ENCODE data around the gene ITPK1. TPM values are rescaled to one million over a fixed set of nuclear protein-coding genes. Genes with fewer than 3 reads are reported as not detected.

Gene ITPK1
- total RNA-seq, 1 donor = 25.0 TPM

DNA sequence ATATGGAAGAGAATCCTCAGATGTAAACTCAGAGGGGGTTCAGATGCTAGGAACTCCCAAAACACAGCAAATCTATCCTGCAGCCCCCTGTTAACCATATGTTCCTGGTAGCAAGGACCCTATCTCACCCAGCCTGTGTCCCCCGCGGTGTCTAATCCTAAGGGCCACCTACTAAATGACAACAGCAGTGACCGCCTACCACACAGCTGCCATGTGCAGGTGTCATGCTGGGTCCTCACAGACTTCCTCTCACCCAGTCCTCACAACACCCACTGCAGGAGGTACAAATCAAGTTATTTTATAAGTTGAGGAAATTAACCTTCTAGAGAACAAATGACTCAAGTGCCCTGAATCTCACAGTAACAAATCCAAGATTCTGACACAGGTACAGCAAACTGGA is 73.9 kb downstream of the ITPK1 start:
- Histone ChIP-seq H3K4me1 (ENCODE audit: insufficient read depth, low read length) (peaks cover 35% of the 10 kb centered on the region), H2AFZ (ENCODE audit: low read length) (no peak overlapping the region), H3K9me3 (ENCODE audit: low read depth, low read length) (no peaks in the 10 kb centered on the region), H3K27ac (ENCODE audit: low read depth, low read length) (no peak overlapping the region), H4K20me1 (ENCODE audit: insufficient read depth, low read length) (peaks cover 9% of the 10 kb centered on the region), H3K4me2 (ENCODE audit: insufficient read depth, low read length) (no peak overlapping the region), H3K27me3 (ENCODE audit: insufficient read depth, low read length) (no peaks in the 10 kb centered on the region), H3K79me2 (ENCODE audit: insufficient read depth, low read length) (no peaks in the 10 kb centered on the region), H3K4me3 (ENCODE audit: insufficient read depth, low read length) (no peak overlapping the region), H3K36me3 (ENCODE audit: insufficient read depth, low read length) (no peaks in the 10 kb centered on the region)
- peak; percentile 26 for DNase-seq (ENCODE audit: insufficient read length, low spot score, missing footprints)
- TF ChIP-seq CTCF (IDR thresholded peaks at IDR 0.05; ENCODE audit: extremely low read depth, low read depth, low read length) = no peak

DNA sequence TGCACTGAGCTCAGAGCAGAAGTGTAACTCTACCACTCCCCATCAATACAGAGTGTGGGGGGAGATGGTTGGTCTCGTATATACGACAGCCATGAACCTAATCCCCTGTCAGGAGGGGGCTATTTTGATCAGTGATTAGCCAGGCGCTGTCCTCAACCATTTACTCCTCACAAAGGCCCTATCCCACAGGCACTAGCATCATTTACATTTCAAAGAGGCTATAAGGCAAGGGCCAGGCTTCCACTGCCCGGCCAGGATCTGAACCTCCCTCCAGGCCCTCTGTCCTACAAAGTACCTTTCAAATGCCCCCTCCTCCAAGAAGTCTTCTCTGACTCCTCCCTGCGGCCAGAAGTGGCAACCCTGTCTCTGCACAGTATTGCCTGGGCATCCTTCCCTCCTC is 74.7 kb downstream of the ITPK1 start:
- H3K4me1 ChIP-seq (ENCODE audit: insufficient read depth, low read length) = peaks cover 36% of the 10 kb centered on the region
- H4K20me1 ChIP-seq (ENCODE audit: insufficient read depth, low read length) = peaks cover 7% of the 10 kb centered on the region
- no peaks in the 10 kb centered on the region for H3K36me3 ChIP-seq (ENCODE audit: insufficient read depth, low read length)
- H3K27ac ChIP-seq (ENCODE audit: low read depth, low read length) = no peak overlapping the region
- H3K27me3 ChIP-seq (ENCODE audit: insufficient read depth, low read length) = no peaks in the 10 kb centered on the region
- no peaks in the 10 kb centered on the region for H3K9me3 ChIP-seq (ENCODE audit: low read depth, low read length)
- H2AFZ ChIP-seq (ENCODE audit: low read length) = no peak overlapping the region
- H3K4me3 ChIP-seq (ENCODE audit: insufficient read depth, low read length) = no peak overlapping the region
- no peak for TF ChIP-seq CTCF (IDR thresholded peaks at IDR 0.05; ENCODE audit: extremely low read depth, low read depth, low read length)
- DNase-seq (ENCODE audit: insufficient read length, low spot score, missing footprints) = peak; percentile 26
- H3K4me2 ChIP-seq (ENCODE audit: insufficient read depth, low read length) = no peak overlapping the region
- H3K79me2 ChIP-seq (ENCODE audit: insufficient read depth, low read length) = no peaks in the 10 kb centered on the region

DNA sequence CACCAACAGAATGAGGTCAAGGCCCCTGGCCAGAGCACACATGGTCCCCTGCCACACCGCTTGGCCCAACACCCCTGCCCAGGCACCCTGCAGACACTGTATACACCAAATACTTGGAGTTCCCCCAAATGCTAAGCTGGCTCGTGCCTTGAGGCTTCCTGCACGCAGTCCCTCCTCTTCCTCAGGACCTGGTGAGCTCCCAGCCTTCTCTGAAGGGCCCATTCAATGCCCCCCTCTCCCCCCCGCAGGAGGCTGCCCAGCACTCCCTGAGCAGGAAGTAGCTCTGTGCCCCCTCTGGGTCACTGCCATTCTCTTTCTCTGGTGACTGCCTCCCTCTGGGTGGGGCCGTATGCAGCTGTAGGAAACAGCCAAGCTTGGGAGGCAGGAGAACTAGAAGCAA is 75.3 kb downstream of the ITPK1 start:
- no peak overlapping the region for H3K4me3 ChIP-seq (ENCODE audit: insufficient read depth, low read length)
- no peak overlapping the region for H3K27ac ChIP-seq (ENCODE audit: low read depth, low read length)
- H3K79me2 ChIP-seq (ENCODE audit: insufficient read depth, low read length) = no peaks in the 10 kb centered on the region
- no peaks in the 10 kb centered on the region for H3K27me3 ChIP-seq (ENCODE audit: insufficient read depth, low read length)
- H3K36me3 ChIP-seq (ENCODE audit: insufficient read depth, low read length) = no peaks in the 10 kb centered on the region
- peaks cover 4% of the 10 kb centered on the region for H4K20me1 ChIP-seq (ENCODE audit: insufficient read depth, low read length)
- H3K4me1 ChIP-seq (ENCODE audit: insufficient read depth, low read length) = peaks cover 31% of the 10 kb centered on the region
- peak; percentile 71 for DNase-seq (ENCODE audit: insufficient read length, low spot score, missing footprints)
- no peak for TF ChIP-seq CTCF (IDR thresholded peaks at IDR 0.05; ENCODE audit: extremely low read depth, low read depth, low read length)
- H2AFZ ChIP-seq (ENCODE audit: low read length) = no peak overlapping the region
- no peak overlapping the region for H3K4me2 ChIP-seq (ENCODE audit: insufficient read depth, low read length)
- no peaks in the 10 kb centered on the region for H3K9me3 ChIP-seq (ENCODE audit: low read depth, low read length)

DNA sequence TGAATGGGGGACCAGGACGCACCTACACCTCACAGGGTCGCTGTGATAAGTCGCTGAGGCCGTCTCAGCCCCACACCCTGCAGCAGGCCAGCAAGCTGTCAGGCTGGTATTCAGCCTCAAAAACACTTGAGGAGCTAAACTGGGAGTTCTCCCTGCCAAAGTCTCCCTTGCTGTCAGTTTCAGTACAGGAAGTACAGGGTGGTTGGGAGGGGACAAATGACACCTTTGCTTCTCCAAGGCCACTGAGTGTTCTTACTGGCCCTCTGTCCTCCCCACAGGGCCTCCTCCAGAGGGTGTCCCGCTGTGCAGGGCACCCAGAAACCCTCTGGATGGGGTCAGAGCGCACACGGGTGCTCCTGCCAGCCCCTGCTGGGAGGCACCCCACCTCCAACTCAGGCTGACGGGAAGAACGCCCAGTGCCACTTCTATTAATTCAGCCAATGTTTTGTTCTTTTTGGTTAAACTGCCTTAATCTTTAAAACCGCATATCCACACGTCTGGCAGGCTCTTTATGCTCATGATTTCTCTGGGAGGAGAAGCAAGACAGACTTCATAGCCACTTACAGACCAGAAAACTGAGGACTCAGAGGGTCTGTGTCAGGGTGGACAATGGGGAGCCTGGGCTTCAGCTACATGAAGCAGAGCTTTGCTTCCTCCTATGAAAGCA is 75.9 kb downstream of the ITPK1 start:
- no peaks in the 10 kb centered on the region for H3K27me3 ChIP-seq (ENCODE audit: insufficient read depth, low read length)
- H3K9me3 ChIP-seq (ENCODE audit: low read depth, low read length) = no peaks in the 10 kb centered on the region
- H3K27ac ChIP-seq (ENCODE audit: low read depth, low read length) = no peak overlapping the region
- no peaks in the 10 kb centered on the region for H3K79me2 ChIP-seq (ENCODE audit: insufficient read depth, low read length)
- H3K4me3 ChIP-seq (ENCODE audit: insufficient read depth, low read length) = no peak overlapping the region
- no peak for TF ChIP-seq CTCF (IDR thresholded peaks at IDR 0.05; ENCODE audit: extremely low read depth, low read depth, low read length)
- DNase-seq (ENCODE audit: insufficient read length, low spot score, missing footprints) = peak; percentile 59
- no peak overlapping the region for H3K4me2 ChIP-seq (ENCODE audit: insufficient read depth, low read length)
- peaks cover 4% of the 10 kb centered on the region for H4K20me1 ChIP-seq (ENCODE audit: insufficient read depth, low read length)
- no peak overlapping the region for H2AFZ ChIP-seq (ENCODE audit: low read length)
- peaks cover 27% of the 10 kb centered on the region for H3K4me1 ChIP-seq (ENCODE audit: insufficient read depth, low read length)
- no peaks in the 10 kb centered on the region for H3K36me3 ChIP-seq (ENCODE audit: insufficient read depth, low read length)

Measured in osteoblast (primary cell).